ENCODE results near the gene PDZD11. TPM values are rescaled to one million over a fixed set of nuclear protein-coding genes. Genes with fewer than 3 reads are reported as not detected.

Gene PDZD11
- total RNA-seq, 1 experiment from 2014 or later: 30.6 TPM

- Histone ChIP-seq H4K5ac (ENCODE audit: insufficient read length, low read depth, low read length) (no peak overlapping the region), H3K79me1 (ENCODE audit: insufficient read depth, low read depth, low read length, poor library complexity, severe bottlenecking) (no peaks in the 10 kb centered on the region), H2BK20ac (ENCODE audit: low read depth, low read length, poor library complexity, severe bottlenecking) (no peak overlapping the region), H4K91ac (ENCODE audit: insufficient read length, low read depth, low read length) (no peak overlapping the region), H3K79me2 (ENCODE audit: insufficient read depth, low read length) (no peaks in the 10 kb centered on the region), H4K20me1 (ENCODE audit: control insufficient read depth, insufficient read depth, insufficient read length) (no peaks in the 10 kb centered on the region), H3K23me2 (ENCODE audit: insufficient read length, low read depth, low read length, poor library complexity, severe bottlenecking) (no peaks in the 10 kb centered on the region), H2AFZ (ENCODE audit: low read length) (no peak overlapping the region), H2BK15ac (ENCODE audit: low read depth, low read length) (no peak overlapping the region), H3K18ac (ENCODE audit: insufficient read length, low read depth, low read length) (no peak overlapping the region), H3K14ac (ENCODE audit: insufficient read depth, low read length) (no peak overlapping the region), H2BK120ac (ENCODE audit: low read depth, low read length, poor library complexity, severe bottlenecking) (no peak overlapping the region), H3K27me3 (ENCODE audit: insufficient read depth, low read length) (no peaks in the 10 kb centered on the region), H3K56ac (ENCODE audit: insufficient read length, low read depth, low read length) (no peak overlapping the region), H2BK12ac (ENCODE audit: insufficient read length, low read depth, low read length) (no peak overlapping the region), H3T11ph (ENCODE audit: low read length) (no peak overlapping the region), H3K4ac (ENCODE audit: low read depth, low read length) (no peak overlapping the region), H3K4me2 (ENCODE audit: insufficient read depth, insufficient read length, low read length) (no peak overlapping the region), H4K8ac (replicated peaks; ENCODE audit: insufficient read length, low read depth, low read length) (no peak overlapping the region), H2AK5ac (ENCODE audit: insufficient read length, low read length) (no peak overlapping the region), H3K4me1 (ENCODE audit: insufficient read depth, low read length) (no peaks in the 10 kb centered on the region), H2BK5ac (ENCODE audit: insufficient read length, low read length) (no peak overlapping the region), H3K27ac (ENCODE audit: insufficient read length, low read depth, low read length) (no peak overlapping the region), H3K9me3 (ENCODE audit: control insufficient read depth, low read depth, low read length) (peaks cover 49% of the 10 kb centered on the region), H3K23ac (ENCODE audit: insufficient read length, low read depth, low read length) (no peak overlapping the region), H3K9ac (ENCODE audit: extremely low read depth, insufficient read length, low read length) (no peak overlapping the region)
- H3K27me3 Mint-ChIP-seq (ENCODE audit: low read depth): peaks cover 4% of the 10 kb centered on the region
- H3K27ac Mint-ChIP-seq: no peak overlapping the region
- no peak for TF ChIP-seq CTCF (conservative IDR thresholded peaks at IDR 0.05)
- H3K36me3 Mint-ChIP-seq (ENCODE audit: insufficient read depth in 1 of 3, low read depth in 3 of 3): peaks cover 0 to 2% (median 2%) of the 10 kb centered on the region in 3 experiments; a peak in 1 of 7 replicates
- peaks cover 71 to 85% of the 10 kb centered on the region in 2 experiments for H3K9me3 Mint-ChIP-seq
- no peak for DNase-seq
- no CpG with 5 or more reads among the region's 3 CpGs for WGBS (ENCODE audit: extremely low coverage, insufficient read length, low lambda C conversion rate)
- H3K4me1 Mint-ChIP-seq: peaks cover 9 to 10% of the 10 kb centered on the region in 2 experiments
- no peak overlapping the region for H3K4me3 Mint-ChIP-seq
Measured at GRCh38 chrX:70264784-70265183, 24.9 kb downstream of the PDZD11 start.
